Duodenal mucosa (tissue), 2 donors: ENCODE data around the gene RAB23.

Experiments
- H3K27ac ChIP-seq: one replicate; pipeline ENCODE4 v1.7.0; 2013; ENCODE audit warnings: low read depth, low read length
- H3K27me3 ChIP-seq, 2 donors: one replicate each; pipeline ENCODE4 v1.7.0; 2013; ENCODE audit warnings: low read length in 2 of 2, control low read depth in 1 of 2; ENCODE audit not compliant: insufficient read depth in 2 of 2, control insufficient read depth in 1 of 2
- H3K36me3 ChIP-seq, 2 donors: one replicate each; pipeline ENCODE4 v1.7.0; 2013; ENCODE audit warnings: low read length in 2 of 2, control low read depth in 1 of 2; ENCODE audit not compliant: insufficient read depth in 2 of 2, control insufficient read depth in 1 of 2
- H3K4me1 ChIP-seq, 2 donors: one replicate each; pipeline ENCODE4 v1.7.0; 2013; ENCODE audit warnings: low read length in 2 of 2, control low read depth in 1 of 2; ENCODE audit not compliant: insufficient read depth in 2 of 2, control insufficient read depth in 1 of 2
- H3K4me3 ChIP-seq, 2 donors: one replicate each; pipeline ENCODE4 v1.7.0; 2013; ENCODE audit warnings: low read length in 2 of 2, low read depth in 1 of 2
- H3K9ac ChIP-seq, 2 donors: one replicate each; pipeline ENCODE4 v1.7.0; 2013; ENCODE audit warnings: low read length in 2 of 2, low read depth in 1 of 2
- H3K9me3 ChIP-seq, 2 donors: one replicate each; pipeline ENCODE4 v1.7.0; 2013; ENCODE audit warnings: low read length in 2 of 2, control low read depth in 1 of 2; ENCODE audit not compliant: control insufficient read depth in 1 of 2

The RAB23 gene

GRCh38 chr6:57193177-57193576 lies 28.9 kb downstream of the RAB23 start:
- Histone ChIP-seq H3K9me3 (no peaks in the 10 kb centered on the region), H3K4me1 (no peaks in the 10 kb centered on the region), H3K4me3 (no peak overlapping the region), H3K27ac (no peak overlapping the region), H3K9ac (no peak overlapping the region), H3K36me3 (no peaks in the 10 kb centered on the region), H3K27me3 (no peaks in the 10 kb centered on the region)

GRCh38 chr6:57190140-57190539 lies 32.0 kb downstream of the RAB23 start:
- no peak overlapping the region for H3K4me3 ChIP-seq
- no peaks in the 10 kb centered on the region for H3K4me1 ChIP-seq
- no peak overlapping the region for H3K27ac ChIP-seq
- no peaks in the 10 kb centered on the region for H3K36me3 ChIP-seq
- no peaks in the 10 kb centered on the region for H3K9me3 ChIP-seq
- no peaks in the 10 kb centered on the region for H3K27me3 ChIP-seq
- no peak overlapping the region for H3K9ac ChIP-seq

DNA sequence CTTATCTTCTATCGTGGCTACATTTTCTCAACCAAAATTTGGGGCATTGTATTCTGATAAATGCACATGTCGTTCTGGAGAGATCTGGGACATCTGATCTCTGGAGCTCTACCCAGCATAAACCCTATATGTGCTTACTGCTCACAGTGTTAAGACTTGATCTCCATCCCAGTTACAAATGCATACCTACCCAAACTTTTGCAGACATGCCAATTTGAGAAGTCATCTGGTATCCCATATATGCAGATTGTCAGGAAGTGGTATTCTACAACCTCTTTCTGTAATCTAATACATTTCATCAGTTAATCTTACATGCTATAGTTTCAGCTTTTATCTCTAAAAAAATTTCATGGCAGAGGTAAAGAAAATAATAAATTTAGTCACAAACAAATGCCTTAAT lies 38.8 kb downstream of the RAB23 start:
- Histone ChIP-seq H3K27ac (no peak overlapping the region), H3K9me3 (no peaks in the 10 kb centered on the region), H3K9ac (no peak overlapping the region), H3K36me3 (peaks cover 4 to 6% of the 10 kb centered on the region in 2 donors), H3K4me3 (no peak overlapping the region), H3K4me1 (no peaks in the 10 kb centered on the region), H3K27me3 (no peaks in the 10 kb centered on the region)

DNA sequence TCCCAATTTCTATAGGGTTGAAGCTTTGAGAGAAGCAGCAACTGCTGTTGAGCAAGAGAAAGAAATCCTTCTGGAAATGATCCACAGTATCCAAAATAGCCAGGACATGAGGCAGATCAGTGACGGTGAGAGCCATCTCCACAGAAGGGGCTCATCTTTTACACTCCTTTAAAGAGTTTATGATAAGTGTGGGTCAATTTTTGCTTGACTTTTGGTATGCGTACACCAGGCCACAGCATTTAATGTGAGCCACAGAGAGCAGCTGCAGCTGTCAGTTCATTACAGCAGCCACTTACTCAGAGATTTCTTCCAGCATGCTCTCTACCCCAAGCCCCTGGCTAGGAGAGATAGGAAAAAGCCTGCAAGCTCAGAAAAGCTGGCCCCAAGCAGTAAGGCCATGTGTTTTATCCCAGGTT lies 40.1 kb downstream of the RAB23 start:
- Histone ChIP-seq H3K9ac (no peak overlapping the region), H3K27ac (no peak overlapping the region), H3K9me3 (no peaks in the 10 kb centered on the region), H3K4me1 (no peaks in the 10 kb centered on the region), H3K36me3 (peaks cover 4 to 6% of the 10 kb centered on the region in 2 donors), H3K27me3 (no peaks in the 10 kb centered on the region), H3K4me3 (no peak overlapping the region)

- H3K27ac ChIP-seq = no peak overlapping the region
Observed at GRCh38 chr6:57180596-57180995, 41.5 kb downstream of the RAB23 start.

DNA sequence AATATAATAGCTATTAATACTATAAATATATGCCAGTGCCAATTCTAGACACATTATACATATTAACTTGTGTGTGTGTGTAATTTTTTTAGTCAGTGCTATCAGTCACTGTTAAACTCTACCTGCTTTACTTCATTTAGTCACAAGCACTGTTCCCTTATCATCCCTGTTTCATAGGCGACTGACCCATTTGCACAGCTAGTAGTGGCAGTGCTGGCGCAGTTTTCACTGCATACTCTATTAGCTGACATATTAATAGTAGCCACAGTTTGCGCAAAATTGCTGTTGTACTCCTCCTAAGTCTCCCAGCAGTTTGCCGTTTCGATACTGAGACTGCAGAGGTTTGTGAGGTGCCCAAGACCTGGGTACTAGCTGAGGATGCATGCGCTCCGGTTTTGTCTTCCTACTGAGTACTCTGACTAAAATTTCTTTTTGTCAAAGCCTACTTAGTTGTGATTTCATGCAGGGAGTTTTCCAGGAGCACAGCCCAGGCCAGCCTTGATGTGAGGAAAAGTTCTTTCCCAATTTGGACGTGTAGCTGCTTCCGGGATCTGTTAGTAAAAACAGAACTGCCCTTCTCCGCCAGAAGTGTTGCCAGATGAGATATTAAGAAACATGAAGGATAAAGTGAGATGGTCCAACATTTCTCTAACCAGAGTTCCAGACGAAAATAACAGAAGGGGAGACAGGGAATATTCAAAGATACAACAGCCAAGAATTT lies 44.4 kb downstream of the RAB23 start:
- Histone ChIP-seq H3K4me3 (no peak overlapping the region), H3K4me1 (peaks cover 0 to 10% of the 10 kb centered on the region in 2 donors), H3K27me3 (peaks cover 0 to 6% of the 10 kb centered on the region in 2 donors), H3K9ac (peak overlapping the region in 1 of 2 donors; percentile 19), H3K27ac (no peak overlapping the region), H3K9me3 (no peaks in the 10 kb centered on the region), H3K36me3 (no peaks in the 10 kb centered on the region)

More at GRCh38 chr6:57180596-57180995, 41.5 kb downstream of the RAB23 start:
- Histone ChIP-seq H3K9me3 (no peaks in the 10 kb centered on the region), H3K4me1 (no peaks in the 10 kb centered on the region), H3K27me3 (no peaks in the 10 kb centered on the region), H3K9ac (no peak overlapping the region), H3K36me3 (peaks cover 4 to 6% of the 10 kb centered on the region in 2 donors), H3K4me3 (no peak overlapping the region)

- Histone ChIP-seq H3K36me3 (peaks cover 0 to 3% of the 10 kb centered on the region in 2 donors), H3K9me3 (no peaks in the 10 kb centered on the region), H3K4me1 (peaks cover 0 to 11% of the 10 kb centered on the region in 2 donors), H3K27me3 (peaks cover 0 to 6% of the 10 kb centered on the region in 2 donors), H3K9ac (no peak overlapping the region), H3K27ac (no peak overlapping the region), H3K4me3 (no peak overlapping the region)
Observed at GRCh38 chr6:57174511-57174907, 47.6 kb downstream of the RAB23 start.

DNA sequence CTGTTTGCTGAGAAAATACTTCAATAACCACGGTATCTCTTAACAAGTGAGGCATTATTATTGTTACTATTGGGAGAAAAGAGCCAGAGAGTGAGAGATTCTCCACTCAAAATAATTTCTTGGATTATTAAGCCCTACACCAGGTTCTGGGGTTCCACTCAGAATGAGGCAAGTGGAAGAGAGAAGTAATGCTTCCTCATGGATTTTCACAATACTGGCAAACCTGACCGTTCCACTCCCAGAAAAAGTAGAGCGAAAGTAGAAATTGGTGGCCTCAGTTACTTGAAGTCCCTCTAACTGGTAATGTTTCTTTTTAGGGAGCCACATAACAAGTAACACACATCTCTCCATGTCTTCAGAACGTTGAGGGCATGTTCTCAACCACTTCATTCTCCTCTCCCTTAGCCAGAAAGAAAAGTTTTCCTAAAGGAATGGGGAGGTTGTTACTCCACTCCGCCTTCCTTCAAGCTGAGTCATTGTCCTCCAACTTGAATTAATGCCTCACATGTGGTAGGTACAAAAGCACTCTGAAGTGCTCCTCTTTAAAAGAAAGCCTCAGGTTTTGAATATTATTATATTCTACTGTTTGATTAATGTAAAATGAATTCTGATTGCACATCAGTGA lies 48.1 kb downstream of the RAB23 start:
- peaks cover 0 to 11% of the 10 kb centered on the region in 2 donors for H3K4me1 ChIP-seq
- no peak overlapping the region for H3K27ac ChIP-seq
- peaks cover 0 to 3% of the 10 kb centered on the region in 2 donors for H3K36me3 ChIP-seq
- H3K9me3 ChIP-seq = no peaks in the 10 kb centered on the region
- peaks cover 0 to 6% of the 10 kb centered on the region in 2 donors for H3K27me3 ChIP-seq
- peak overlapping the region in 1 of 2 donors; percentile 55 for H3K9ac ChIP-seq
- H3K4me3 ChIP-seq = peak overlapping the region; percentile 67 to 80

DNA sequence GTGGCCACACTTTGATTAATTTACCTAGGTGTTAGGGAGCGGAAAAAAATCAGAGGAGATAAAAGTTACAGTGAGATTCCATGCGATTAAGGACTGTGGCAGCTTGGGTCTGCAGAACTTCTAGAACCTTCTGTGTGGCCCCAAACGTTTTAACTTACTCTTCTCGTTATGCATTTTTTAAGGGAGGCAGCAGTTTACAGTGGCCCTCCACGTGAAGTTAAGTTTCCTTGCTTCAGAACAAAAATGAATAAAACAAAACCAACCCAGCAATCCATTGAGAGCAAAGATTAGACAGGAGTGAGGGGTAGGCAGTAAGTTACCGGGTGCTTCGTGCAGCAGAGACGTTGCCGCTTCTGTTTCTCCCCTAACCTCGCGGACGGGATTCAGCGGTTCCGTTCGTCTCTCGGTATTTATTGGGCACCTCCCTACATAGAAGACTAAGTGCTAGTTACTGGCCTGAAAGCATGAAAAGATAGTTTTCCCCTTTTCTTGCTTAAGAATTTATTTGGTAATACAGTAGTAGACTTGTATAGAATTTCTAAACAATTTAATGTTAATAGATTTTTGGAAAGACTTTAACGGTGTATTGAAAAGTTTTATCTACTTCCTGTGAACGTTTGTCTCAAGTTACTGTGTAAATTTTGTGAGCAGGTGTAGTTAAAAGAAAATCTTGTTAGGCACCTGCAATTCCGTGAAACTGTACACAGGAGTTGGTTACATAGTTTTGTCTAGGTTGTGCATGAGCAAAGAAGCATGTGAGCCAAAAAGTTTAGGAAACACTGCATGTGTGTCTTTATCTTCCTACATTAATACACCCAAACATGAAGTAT lies 48.8 kb downstream of the RAB23 start:
- H3K4me3 ChIP-seq = peak overlapping the region; percentile 67 to 80
- H3K9ac ChIP-seq = peak overlapping the region; percentile 48 to 55
- peak overlapping the region; percentile 57 for H3K27ac ChIP-seq
- H3K27me3 ChIP-seq = peaks cover 0 to 6% of the 10 kb centered on the region in 2 donors
- peaks cover 0 to 3% of the 10 kb centered on the region in 2 donors for H3K36me3 ChIP-seq
- peaks cover 0 to 11% of the 10 kb centered on the region in 2 donors for H3K4me1 ChIP-seq
- H3K9me3 ChIP-seq = no peaks in the 10 kb centered on the region
